Gastroesophageal sphincter (tissue), 3 donors: ENCODE data around the gene CMA1.

Experiments used
- EP300 ChIP-seq: sonication (generic); formaldehyde crosslinking; IDR thresholded peaks from one replicate; pipeline ENCODE4 v1.6.1; 2017; ENCODE audit warnings: antibody characterized with exemption, mild to moderate bottlenecking
- POLR2AphosphoS5 ChIP-seq: sonication (generic); formaldehyde crosslinking; IDR thresholded peaks from one replicate; pipeline ENCODE4 v1.6.1; 2017; ENCODE audit warnings: antibody characterized with exemption
- TF ChIP-seq, protein P1 (sequence below), 4 experiments: fragments of 200-600 bp in 2 of 4; fragments of 450-650 bp in 2 of 4; sonication (generic) in 1 of 4; IDR thresholded peaks; one replicate each; pipeline ENCODE4 v1.5.1; 2017 to 2019; ENCODE audit warnings: antibody characterized with exemption in 4 of 4, mild to moderate bottlenecking in 2 of 4, moderate library complexity in 2 of 4

DNA sequence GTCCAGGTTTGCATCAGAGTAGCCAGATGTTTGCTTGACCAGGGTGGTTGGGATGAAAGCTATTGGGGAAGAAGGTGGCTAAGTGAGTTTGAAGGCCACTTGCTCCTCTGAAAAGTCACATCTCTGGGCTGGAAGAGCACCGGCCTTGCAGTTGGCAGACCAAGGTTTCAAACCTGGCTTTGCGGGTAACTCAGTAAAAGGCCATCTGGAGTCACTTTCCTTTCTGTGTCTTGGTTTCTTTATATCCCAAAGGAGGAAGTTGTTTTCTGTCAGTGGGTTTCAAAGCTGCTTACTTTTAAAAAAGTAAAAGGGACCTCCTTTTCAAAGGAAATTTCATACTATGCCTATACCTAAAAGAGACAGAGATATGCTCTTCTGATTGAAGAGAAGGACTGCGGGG is 26.2 kb upstream of the CMA1 start:
- TF ChIP-seq, protein P1, sequence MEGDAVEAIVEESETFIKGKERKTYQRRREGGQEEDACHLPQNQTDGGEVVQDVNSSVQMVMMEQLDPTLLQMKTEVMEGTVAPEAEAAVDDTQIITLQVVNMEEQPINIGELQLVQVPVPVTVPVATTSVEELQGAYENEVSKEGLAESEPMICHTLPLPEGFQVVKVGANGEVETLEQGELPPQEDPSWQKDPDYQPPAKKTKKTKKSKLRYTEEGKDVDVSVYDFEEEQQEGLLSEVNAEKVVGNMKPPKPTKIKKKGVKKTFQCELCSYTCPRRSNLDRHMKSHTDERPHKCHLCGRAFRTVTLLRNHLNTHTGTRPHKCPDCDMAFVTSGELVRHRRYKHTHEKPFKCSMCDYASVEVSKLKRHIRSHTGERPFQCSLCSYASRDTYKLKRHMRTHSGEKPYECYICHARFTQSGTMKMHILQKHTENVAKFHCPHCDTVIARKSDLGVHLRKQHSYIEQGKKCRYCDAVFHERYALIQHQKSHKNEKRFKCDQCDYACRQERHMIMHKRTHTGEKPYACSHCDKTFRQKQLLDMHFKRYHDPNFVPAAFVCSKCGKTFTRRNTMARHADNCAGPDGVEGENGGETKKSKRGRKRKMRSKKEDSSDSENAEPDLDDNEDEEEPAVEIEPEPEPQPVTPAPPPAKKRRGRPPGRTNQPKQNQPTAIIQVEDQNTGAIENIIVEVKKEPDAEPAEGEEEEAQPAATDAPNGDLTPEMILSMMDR (IDR thresholded peaks at IDR 0.05) = no peak
- TF ChIP-seq POLR2AphosphoS5 (no peak), EP300 (no peak)
